Measurements from ENCODE around the gene ADAMTS18.

GRCh38 chr16:77470851-77471250 lies 36.0 kb upstream of the ADAMTS18 start:
- TF ChIP-seq CTCF (IDR thresholded peaks at IDR 0.05) (no peak), POLR2A (IDR thresholded peaks at IDR 0.05) (no peak)

Measured in body of pancreas (tissue), 4 donors.